WTC11 (cell line): ENCODE results near the gene CELF4. TPM values are rescaled to one million over a fixed set of nuclear protein-coding genes. Genes with fewer than 3 reads are reported as not detected.

Source experiments
- ATAC-seq: fragments of 200-7000 bp; cut with Tn5 transposase; 2 replicates; pipeline ENCODE4 v1.10.0; 2021; ENCODE audit warnings: mild to moderate bottlenecking, moderate library complexity
- CTCF ChIA-PET: fragments of 300-600 bp; sonication (Branson Sonifier 250); formaldehyde crosslinking; loops from one replicate; lab custom pipeline; 2021; ENCODE audit warnings: antibody characterized with exemption; lab: Charles Lee
- POLR2A ChIA-PET: fragments of 350-600 bp; sonication (Branson Sonifier 250); formaldehyde crosslinking; loops from one replicate; lab custom pipeline; 2021; ENCODE audit warnings: antibody characterized with exemption; lab: Charles Lee
- DNase-seq: peaks from one replicate; pipeline ENCODE4 v3.0.0; 2021; ENCODE audit warnings: low spot score
- H3K27ac Mint-ChIP-seq: 2 replicates; pipeline ENCODE4 v1.8.0; 2021; ENCODE audit warnings: mixed read lengths
- H3K27me3 Mint-ChIP-seq: 2 replicates; pipeline ENCODE4 v1.8.0; 2021; ENCODE audit warnings: low read depth, mild to moderate bottlenecking, moderate library complexity, mixed read lengths
- H3K36me3 Mint-ChIP-seq: 2 replicates; pipeline ENCODE4 v1.8.0; 2021; ENCODE audit warnings: mixed read lengths
- H3K4me1 Mint-ChIP-seq: 2 replicates; pipeline ENCODE4 v1.8.0; 2022; ENCODE audit warnings: mixed read lengths
- H3K4me3 Mint-ChIP-seq: 2 replicates; pipeline ENCODE4 v1.8.0; 2021; ENCODE audit warnings: mild to moderate bottlenecking, moderate library complexity, mixed read lengths
- H3K9me3 Mint-ChIP-seq: 2 replicates; pipeline ENCODE4 v1.8.0; 2021; ENCODE audit warnings: mixed read lengths
- ATF2 ChIP-seq: sonication (generic); formaldehyde crosslinking; IDR thresholded peaks from 2 replicates; pipeline ENCODE4 v1.8.1; 2022; ENCODE audit warnings: low read depth, missing genetic modification reagents, borderline replicate concordance
- ESRRA ChIP-seq: sonication (generic); formaldehyde crosslinking; IDR thresholded peaks from 2 replicates; pipeline ENCODE4 v1.8.1; 2022; ENCODE audit warnings: mild to moderate bottlenecking, missing genetic modification reagents, borderline replicate concordance
- FOXJ3 ChIP-seq: sonication (generic); formaldehyde crosslinking; IDR thresholded peaks from 2 replicates; pipeline ENCODE4 v1.9.0; 2021; ENCODE audit warnings: missing genetic modification reagents, mild to moderate bottlenecking, borderline replicate concordance
- GRHL2 ChIP-seq: fragments of 250-450 bp; sonication (Bioruptor Pico); IDR thresholded peaks from 2 replicates; pipeline ENCODE4 v1.8.0; 2022; ENCODE audit warnings: mild to moderate bottlenecking, moderate library complexity; ENCODE audit not compliant: insufficient replicate concordance, severe bottlenecking
- IRF1 ChIP-seq: sonication (generic); formaldehyde crosslinking; IDR thresholded peaks from 2 replicates; pipeline ENCODE4 v1.8.0; 2023; ENCODE audit warnings: missing genetic modification reagents
- IRF2 ChIP-seq: sonication (generic); formaldehyde crosslinking; IDR thresholded peaks from 2 replicates; pipeline ENCODE4 v1.8.0; 2022; ENCODE audit warnings: low read depth, missing genetic modification reagents, borderline replicate concordance
- JUN ChIP-seq: sonication (generic); formaldehyde crosslinking; IDR thresholded peaks from 2 replicates; pipeline ENCODE4 v1.8.0; 2023; ENCODE audit warnings: mild to moderate bottlenecking, missing genetic modification reagents
- MAX ChIP-seq: sonication (generic); formaldehyde crosslinking; IDR thresholded peaks from 2 replicates; pipeline ENCODE4 v1.8.0; 2022; ENCODE audit warnings: mild to moderate bottlenecking, missing genetic modification reagents
- MYBL2 ChIP-seq: sonication (generic); formaldehyde crosslinking; IDR thresholded peaks from 2 replicates; pipeline ENCODE4 v1.8.1; 2023; ENCODE audit warnings: mild to moderate bottlenecking, moderate library complexity, missing genetic modification reagents
- NFATC4 ChIP-seq: fragments of 250-450 bp; sonication (Bioruptor Pico); IDR thresholded peaks from 2 replicates; pipeline ENCODE4 v1.9.0; 2021; ENCODE audit warnings: mild to moderate bottlenecking
- NR2C2 ChIP-seq: sonication (generic); formaldehyde crosslinking; IDR thresholded peaks from 2 replicates; pipeline ENCODE4 v1.8.0; 2022; ENCODE audit warnings: mild to moderate bottlenecking, missing genetic modification reagents
- NR3C1 ChIP-seq: sonication (generic); formaldehyde crosslinking; conservative IDR thresholded peaks from 2 replicates; pipeline ENCODE4 v1.8.1; 2023; ENCODE audit warnings: low read depth, mild to moderate bottlenecking, missing genetic modification reagents
- RELA ChIP-seq: sonication (generic); formaldehyde crosslinking; IDR thresholded peaks from 2 replicates; pipeline ENCODE4 v1.8.1; 2022; ENCODE audit warnings: missing genetic modification reagents, mild to moderate bottlenecking, borderline replicate concordance
- SMAD3 ChIP-seq: sonication (generic); formaldehyde crosslinking; IDR thresholded peaks from 2 replicates; pipeline ENCODE4 v1.8.0; 2022; ENCODE audit warnings: missing genetic modification reagents, mild to moderate bottlenecking, borderline replicate concordance
- ZNF121 ChIP-seq: sonication (generic); formaldehyde crosslinking; IDR thresholded peaks from 2 replicates; pipeline ENCODE4 v1.8.0; 2023; ENCODE audit warnings: missing genetic modification reagents
- ZNF138 ChIP-seq: sonication (generic); formaldehyde crosslinking; conservative IDR thresholded peaks from 2 replicates; pipeline ENCODE4 v1.8.1; 2022; ENCODE audit warnings: mild to moderate bottlenecking, moderate library complexity, missing genetic modification reagents
- ZNF317 ChIP-seq: sonication (generic); formaldehyde crosslinking; IDR thresholded peaks from 2 replicates; pipeline ENCODE4 v1.8.1; 2023; ENCODE audit warnings: low read depth, mild to moderate bottlenecking, moderate library complexity, missing genetic modification reagents, borderline replicate concordance
- ZNF416 ChIP-seq: fragments of 250-450 bp; sonication (Bioruptor Pico); IDR thresholded peaks from 2 replicates; pipeline ENCODE4 v1.9.0; 2021; ENCODE audit warnings: mild to moderate bottlenecking, inconsistent platforms
- ZNF671 ChIP-seq: fragments of 250-450 bp; sonication (Bioruptor Pico); IDR thresholded peaks from 2 replicates; pipeline ENCODE4 v1.8.0; 2021; ENCODE audit warnings: mild to moderate bottlenecking
- total RNA-seq: library from RNA; stranded (reverse); gene quantifications from 3 replicates; pipeline ENCODE4 v1.2.3, GENCODE V29; 2021
- TF ChIP-seq, protein P1 (sequence below): sonication (generic); formaldehyde crosslinking; conservative IDR thresholded peaks from 2 replicates; pipeline ENCODE4 v1.8.1; 2022; ENCODE audit warnings: mild to moderate bottlenecking, missing genetic modification reagents
- TF ChIP-seq, protein P2 (sequence below): fragments of 250-450 bp; sonication (Bioruptor Pico); IDR thresholded peaks from 2 replicates; pipeline ENCODE4 v1.9.0; 2021; ENCODE audit warnings: mild to moderate bottlenecking
- TF ChIP-seq, protein P3 (sequence below): fragments of 250-450 bp; sonication (Bioruptor Pico); IDR thresholded peaks from 2 replicates; pipeline ENCODE4 v1.9.0; 2021; ENCODE audit warnings: mild to moderate bottlenecking
- TF ChIP-seq, protein P4 (sequence below): sonication (generic); formaldehyde crosslinking; IDR thresholded peaks from 2 replicates; pipeline ENCODE4 v1.8.1; 2022; ENCODE audit warnings: missing genetic modification reagents, borderline replicate concordance

CELF4 gene
- total RNA-seq, 1 experiment from 2014 or later, result 2.9 TPM

GRCh38 chr18:37551846-37552245 is 13.8 kb downstream of the CELF4 start:
- no peak overlapping the region for H3K4me3 Mint-ChIP-seq
- H3K4me1 Mint-ChIP-seq, result peaks cover 17% of the 10 kb centered on the region
- POLR2A ChIA-PET, result no interaction called here
- no peak overlapping the region for H3K27ac Mint-ChIP-seq
- ATAC-seq (no peak), DNase-seq (no peak)
- CTCF ChIA-PET, result no interaction called here
- TF ChIP-seq ATF2, result no peak
- no peak for TF ChIP-seq FOXJ3
- no peak for TF ChIP-seq MYBL2 (CRISPR knock-in tag)
- no peak for TF ChIP-seq ESRRA
- no peak for TF ChIP-seq JUN
- TF ChIP-seq NR3C1 (CRISPR knock-in tag), result no peak
- TF ChIP-seq SMAD3, result no peak
- TF ChIP-seq, protein P1, sequence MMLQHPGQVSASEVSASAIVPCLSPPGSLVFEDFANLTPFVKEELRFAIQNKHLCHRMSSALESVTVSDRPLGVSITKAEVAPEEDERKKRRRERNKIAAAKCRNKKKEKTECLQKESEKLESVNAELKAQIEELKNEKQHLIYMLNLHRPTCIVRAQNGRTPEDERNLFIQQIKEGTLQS, result no peak
- TF ChIP-seq, protein P2, sequence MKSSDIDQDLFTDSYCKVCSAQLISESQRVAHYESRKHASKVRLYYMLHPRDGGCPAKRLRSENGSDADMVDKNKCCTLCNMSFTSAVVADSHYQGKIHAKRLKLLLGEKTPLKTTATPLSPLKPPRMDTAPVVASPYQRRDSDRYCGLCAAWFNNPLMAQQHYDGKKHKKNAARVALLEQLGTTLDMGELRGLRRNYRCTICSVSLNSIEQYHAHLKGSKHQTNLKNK (CRISPR knock-in tag), result no peak
- TF ChIP-seq ZNF416 (CRISPR knock-in tag), result no peak
- H3K36me3 Mint-ChIP-seq, result no peaks in the 10 kb centered on the region
- H3K9me3 Mint-ChIP-seq, result no peaks in the 10 kb centered on the region
- H3K27me3 Mint-ChIP-seq, result peaks cover 45% of the 10 kb centered on the region

GRCh38 chr18:37551249-37551648 is 14.3 kb downstream of the CELF4 start:
- peaks cover 39% of the 10 kb centered on the region for H3K27me3 Mint-ChIP-seq
- no peak for ATAC-seq
- no peak overlapping the region for H3K4me3 Mint-ChIP-seq

GRCh38 chr18:37550118-37550875 is 15.3 kb downstream of the CELF4 start:
- CTCF ChIA-PET, result no interaction called here
- H3K27me3 Mint-ChIP-seq, result peaks cover 36% of the 10 kb centered on the region
- no peak for ATAC-seq
- TF ChIP-seq NR3C1 (CRISPR knock-in tag), result no peak
- no peak for TF ChIP-seq MYBL2 (CRISPR knock-in tag)
- no peak for TF ChIP-seq NR2C2 (CRISPR knock-in tag)
- TF ChIP-seq ZNF671, result no peak
- no peak for TF ChIP-seq IRF2 (CRISPR knock-in tag)
- TF ChIP-seq NFATC4, result no peak
- no peak for TF ChIP-seq RELA (CRISPR knock-in tag)
- no peak for TF ChIP-seq ZNF138 (CRISPR knock-in tag)
- TF ChIP-seq GRHL2 (CRISPR knock-in tag), result no peak
- TF ChIP-seq ZNF317 (CRISPR knock-in tag), result no peak
- TF ChIP-seq, protein P3, sequence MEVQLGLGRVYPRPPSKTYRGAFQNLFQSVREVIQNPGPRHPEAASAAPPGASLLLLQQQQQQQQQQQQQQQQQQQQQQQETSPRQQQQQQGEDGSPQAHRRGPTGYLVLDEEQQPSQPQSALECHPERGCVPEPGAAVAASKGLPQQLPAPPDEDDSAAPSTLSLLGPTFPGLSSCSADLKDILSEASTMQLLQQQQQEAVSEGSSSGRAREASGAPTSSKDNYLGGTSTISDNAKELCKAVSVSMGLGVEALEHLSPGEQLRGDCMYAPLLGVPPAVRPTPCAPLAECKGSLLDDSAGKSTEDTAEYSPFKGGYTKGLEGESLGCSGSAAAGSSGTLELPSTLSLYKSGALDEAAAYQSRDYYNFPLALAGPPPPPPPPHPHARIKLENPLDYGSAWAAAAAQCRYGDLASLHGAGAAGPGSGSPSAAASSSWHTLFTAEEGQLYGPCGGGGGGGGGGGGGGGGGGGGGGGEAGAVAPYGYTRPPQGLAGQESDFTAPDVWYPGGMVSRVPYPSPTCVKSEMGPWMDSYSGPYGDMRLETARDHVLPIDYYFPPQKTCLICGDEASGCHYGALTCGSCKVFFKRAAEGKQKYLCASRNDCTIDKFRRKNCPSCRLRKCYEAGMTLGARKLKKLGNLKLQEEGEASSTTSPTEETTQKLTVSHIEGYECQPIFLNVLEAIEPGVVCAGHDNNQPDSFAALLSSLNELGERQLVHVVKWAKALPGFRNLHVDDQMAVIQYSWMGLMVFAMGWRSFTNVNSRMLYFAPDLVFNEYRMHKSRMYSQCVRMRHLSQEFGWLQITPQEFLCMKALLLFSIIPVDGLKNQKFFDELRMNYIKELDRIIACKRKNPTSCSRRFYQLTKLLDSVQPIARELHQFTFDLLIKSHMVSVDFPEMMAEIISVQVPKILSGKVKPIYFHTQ (CRISPR knock-in tag), result no peak

More at GRCh38 chr18:37551249-37551648, 14.3 kb downstream of the CELF4 start:
- Mint-ChIP-seq H3K4me1 (peaks cover 17% of the 10 kb centered on the region), H3K27ac (no peak overlapping the region), H3K36me3 (no peaks in the 10 kb centered on the region), H3K9me3 (no peaks in the 10 kb centered on the region)
- ChIA-PET CTCF (no interaction called here), POLR2A (no interaction called here)
- TF ChIP-seq MAX (CRISPR knock-in tag), result no peak
- TF ChIP-seq, protein P2 (CRISPR knock-in tag), result no peak
- TF ChIP-seq IRF1, result no peak
- no peak for TF ChIP-seq ZNF121
- TF ChIP-seq, protein P4, sequence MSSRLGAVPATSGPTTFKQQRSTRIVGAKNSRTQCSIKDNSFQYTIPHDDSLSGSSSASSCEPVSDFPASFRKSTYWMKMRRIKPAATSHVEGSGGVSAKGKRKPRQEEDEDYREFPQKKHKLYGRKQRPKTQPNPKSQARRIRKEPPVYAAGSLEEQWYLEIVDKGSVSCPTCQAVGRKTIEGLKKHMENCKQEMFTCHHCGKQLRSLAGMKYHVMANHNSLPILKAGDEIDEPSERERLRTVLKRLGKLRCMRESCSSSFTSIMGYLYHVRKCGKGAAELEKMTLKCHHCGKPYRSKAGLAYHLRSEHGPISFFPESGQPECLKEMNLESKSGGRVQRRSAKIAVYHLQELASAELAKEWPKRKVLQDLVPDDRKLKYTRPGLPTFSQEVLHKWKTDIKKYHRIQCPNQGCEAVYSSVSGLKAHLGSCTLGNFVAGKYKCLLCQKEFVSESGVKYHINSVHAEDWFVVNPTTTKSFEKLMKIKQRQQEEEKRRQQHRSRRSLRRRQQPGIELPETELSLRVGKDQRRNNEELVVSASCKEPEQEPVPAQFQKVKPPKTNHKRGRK (CRISPR knock-in tag), result no peak
- DNase-seq, result no peak

More at GRCh38 chr18:37550118-37550875, 15.3 kb downstream of the CELF4 start:
- Mint-ChIP-seq H3K27ac (no peak overlapping the region), H3K4me1 (peaks cover 17% of the 10 kb centered on the region), H3K36me3 (no peaks in the 10 kb centered on the region), H3K4me3 (no peak overlapping the region), H3K9me3 (no peaks in the 10 kb centered on the region)
- no peak for DNase-seq
- POLR2A ChIA-PET, result no interaction called here
